Activated B cell treated with CpG ODN at 0.5 μM for 24 hours (primary cell): ENCODE data around the gene SRGAP3. TPM values are rescaled to one million over a fixed set of nuclear protein-coding genes. Genes with fewer than 3 reads are reported as not detected.
"Not testable (repeated sequence)": the region's sequence is repeated elsewhere in the genome, so short reads cannot be mapped to it uniquely, and the experiment has no call there.

Experiments
- ATAC-seq: fragments of 200-7000 bp; cut with Tn5 transposase; one replicate; pipeline ENCODE4 v1.10.0; 2021; ENCODE audit warnings: low read depth, mild to moderate bottlenecking, moderate library complexity
- CTCF ChIA-PET: fragments of 350-600 bp; sonication (Branson Sonifier 250); formaldehyde crosslinking; loops from one replicate; lab custom pipeline; 2021; ENCODE audit warnings: antibody characterized with exemption; lab: Charles Lee
- POLR2A ChIA-PET: fragments of 350-600 bp; sonication (Branson Sonifier 250); formaldehyde crosslinking; loops from one replicate; lab custom pipeline; 2021; ENCODE audit warnings: antibody characterized with exemption; lab: Charles Lee
- DNase-seq: peaks from one replicate; pipeline ENCODE4 v3.0.0; 2022
- H3K27ac Mint-ChIP-seq: one replicate; pipeline ENCODE4 v1.8.0; 2020; ENCODE audit warnings: mixed read lengths
- H3K27me3 Mint-ChIP-seq: one replicate; pipeline ENCODE4 v1.8.0; 2021; ENCODE audit warnings: mixed read lengths
- H3K36me3 Mint-ChIP-seq: one replicate; pipeline ENCODE4 v1.8.0; 2021; ENCODE audit warnings: low read depth, mixed read lengths
- H3K4me1 Mint-ChIP-seq: one replicate; pipeline ENCODE4 v1.8.0; 2021; ENCODE audit warnings: mixed read lengths
- H3K4me3 Mint-ChIP-seq: one replicate; pipeline ENCODE4 v1.8.0; 2020; ENCODE audit warnings: mild to moderate bottlenecking, mixed read lengths
- H3K9me3 Mint-ChIP-seq: one replicate; pipeline ENCODE4 v1.8.0; 2020; ENCODE audit warnings: mixed read lengths
- CTCF ChIP-seq: fragments of 200-600 bp; IDR thresholded peaks from one replicate; pipeline ENCODE4 v1.8.0; 2022; ENCODE audit warnings: antibody characterized with exemption, mild to moderate bottlenecking
- intact Hi-C: fragments of 100-400 bp; cut with micrococcal nuclease; formaldehyde crosslinking; loops from one replicate; pipeline ENCODE4 v1.15.1; 2024
- total RNA-seq: library from RNA; stranded (reverse); gene quantifications from 2 replicates; pipeline ENCODE4 v1.2.3, GENCODE V29; 2022

Gene SRGAP3
- total RNA-seq, 1 donor from 2014 or later = 0.58 TPM

- ChIA-PET CTCF (no interaction called here), POLR2A (no interaction called here)
- TF ChIP-seq CTCF = no peak
- peaks cover 17% of the 10 kb centered on the region for H3K27me3 Mint-ChIP-seq
- H3K4me1 Mint-ChIP-seq = no peaks in the 10 kb centered on the region
- DNase-seq = no peak
- no peak overlapping the region for H3K4me3 Mint-ChIP-seq
- no peak overlapping the region for H3K27ac Mint-ChIP-seq
- peaks cover 2% of the 10 kb centered on the region for H3K9me3 Mint-ChIP-seq
- no peak for ATAC-seq
- intact Hi-C loops = no loop called here
- no peaks in the 10 kb centered on the region for H3K36me3 Mint-ChIP-seq
Measured at GRCh38 chr3:9293076-9293475, 43.6 kb upstream of the SRGAP3 start.

- no peak for TF ChIP-seq CTCF
- Mint-ChIP-seq H3K27ac (no peak overlapping the region), H3K9me3 (peaks cover 2% of the 10 kb centered on the region), H3K4me1 (no peaks in the 10 kb centered on the region), H3K27me3 (peaks cover 17% of the 10 kb centered on the region), H3K4me3 (no peak overlapping the region), H3K36me3 (no peaks in the 10 kb centered on the region)
- no peak for DNase-seq
- POLR2A ChIA-PET = no interaction called here
- CTCF ChIA-PET = no interaction called here
- intact Hi-C loops = no loop called here
- no peak for ATAC-seq
Measured at GRCh38 chr3:9292516-9292915, 43.1 kb upstream of the SRGAP3 start.

- no peaks in the 10 kb centered on the region for H3K4me1 Mint-ChIP-seq
- intact Hi-C loops = no loop called here
- H3K27me3 Mint-ChIP-seq = peaks cover 17% of the 10 kb centered on the region
- TF ChIP-seq CTCF = no peak
- H3K36me3 Mint-ChIP-seq = no peaks in the 10 kb centered on the region
- ChIA-PET CTCF (no interaction called here), POLR2A (no interaction called here)
- peaks cover 2% of the 10 kb centered on the region for H3K9me3 Mint-ChIP-seq
- H3K4me3 Mint-ChIP-seq = no peak overlapping the region
- H3K27ac Mint-ChIP-seq = no peak overlapping the region
- no peak for DNase-seq
- ATAC-seq = no peak
Measured at GRCh38 chr3:9291821-9292410, 42.5 kb upstream of the SRGAP3 start.

GRCh38 chr3:9290566-9290965 is 41.1 kb upstream of the SRGAP3 start:
- ChIA-PET POLR2A (no interaction called here), CTCF (interaction anchor here (1.2 kb wide), 1 partner anchor 12 kb away, joined by 4 read pairs; no protein-coding TSS in a partner anchor)
- ATAC-seq (no peak), DNase-seq (no peak)
- Mint-ChIP-seq H3K4me1 (no peaks in the 10 kb centered on the region), H3K4me3 (no peak overlapping the region), H3K27me3 (peaks cover 15% of the 10 kb centered on the region), H3K36me3 (no peaks in the 10 kb centered on the region), H3K9me3 (peaks cover 2% of the 10 kb centered on the region), H3K27ac (no peak overlapping the region)
- TF ChIP-seq CTCF = no peak
- intact Hi-C loops = no loop called here

- ATAC-seq, H3K36me3 Mint-ChIP-seq, H3K27me3 Mint-ChIP-seq, intact Hi-C loops, POLR2A ChIA-PET, H3K27ac Mint-ChIP-seq, H3K4me1 Mint-ChIP-seq, DNase-seq, H3K4me3 Mint-ChIP-seq, CTCF ChIA-PET, H3K9me3 Mint-ChIP-seq: not testable (repeated sequence)
Measured at GRCh38 chr3:9281533-9281932, 32.1 kb upstream of the SRGAP3 start.
